ENCODE data around the gene LMOD1. TPM values are rescaled to one million over a fixed set of nuclear protein-coding genes. Genes with fewer than 3 reads are reported as not detected.

The LMOD1 gene
- total RNA-seq = not detected
- 0 reads per million in 2 donors for total RNA-seq

DNA sequence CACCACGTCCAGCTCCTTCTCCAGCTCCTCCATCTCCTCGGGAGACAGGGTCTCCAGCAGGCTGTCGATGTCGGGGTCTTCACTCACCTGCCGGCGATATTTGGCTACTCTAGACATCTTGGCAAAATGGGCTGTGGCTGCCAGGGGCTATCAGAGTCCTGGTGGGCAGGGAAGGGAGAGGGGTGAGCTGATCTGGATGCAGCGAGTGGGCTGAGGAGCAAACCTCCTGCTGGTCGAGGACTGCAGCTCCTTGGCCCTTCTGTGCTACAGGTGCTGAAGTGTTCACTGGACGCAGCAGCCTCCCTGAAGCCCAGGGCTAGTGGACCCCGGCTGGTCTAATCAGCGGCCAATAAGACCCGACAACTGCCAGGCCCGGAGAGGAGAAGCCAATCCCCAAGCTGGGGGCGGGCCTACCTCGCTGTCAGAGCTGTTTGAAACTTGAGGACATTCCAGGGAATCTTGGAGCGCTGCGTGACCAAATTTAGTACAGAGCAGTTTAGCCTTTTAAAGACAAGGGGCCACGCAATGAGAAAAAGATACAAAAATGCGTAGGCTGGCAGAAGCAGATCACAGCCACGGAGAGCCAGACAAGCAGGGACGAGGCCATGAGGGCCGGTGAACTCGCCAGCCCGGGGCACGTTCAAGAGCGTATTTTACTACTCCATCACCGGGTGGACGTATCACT, at the start of gene LMOD1:
LMOD1 (minus strand) TSS at position 325 of the 685 bp plus-strand sequence; CDS start at position 117, 208 bp downstream.
- ATAC-seq = peak; percentile 36
- H3K9me3 ChIP-seq (ENCODE audit: control insufficient read depth, low read length, poor library complexity, severe bottlenecking) = no peaks in the 10 kb centered on the region
- Mint-ChIP-seq H3K27me3 (peaks cover 61% of the 10 kb centered on the region), H3K27ac (no peak within 1 kb of the TSS), H3K4me1 (peaks cover 8% of the 10 kb centered on the region), H3K36me3 (ENCODE audit: low read depth) (peaks cover 2% of the 10 kb centered on the region), H3K4me3 (peak within 1 kb of the TSS; percentile 70)
- no peak for DNase-seq

DNA sequence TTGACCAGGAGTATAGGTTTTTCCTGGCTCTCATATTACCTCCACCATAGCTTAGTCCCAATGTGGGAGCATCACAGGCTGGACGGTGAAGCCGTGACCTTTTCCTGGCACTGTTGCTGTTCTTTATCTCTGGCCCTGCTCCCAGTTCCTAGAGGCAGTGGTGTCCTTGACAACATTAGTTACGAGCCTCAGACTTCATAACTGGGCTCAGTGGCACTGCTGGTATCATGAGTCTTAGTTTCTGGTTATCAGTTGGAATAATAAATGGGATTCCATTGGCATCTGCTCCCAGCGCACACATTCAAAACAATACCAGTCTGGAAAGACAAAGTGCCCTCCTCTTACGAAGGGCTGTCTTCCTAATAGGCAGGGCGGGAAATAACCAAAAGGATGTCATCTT, 44.1 kb upstream of the LMOD1 start:
- Mint-ChIP-seq H3K27ac (no peak overlapping the region), H3K4me3 (no peak overlapping the region), H3K4me1 (peaks cover 14% of the 10 kb centered on the region), H3K36me3 (ENCODE audit: low read depth) (peaks cover 9% of the 10 kb centered on the region), H3K27me3 (no peaks in the 10 kb centered on the region)
- no peak for DNase-seq
- no peak for ATAC-seq
- no peaks in the 10 kb centered on the region for H3K9me3 ChIP-seq (ENCODE audit: control insufficient read depth, low read length, poor library complexity, severe bottlenecking)

DNA sequence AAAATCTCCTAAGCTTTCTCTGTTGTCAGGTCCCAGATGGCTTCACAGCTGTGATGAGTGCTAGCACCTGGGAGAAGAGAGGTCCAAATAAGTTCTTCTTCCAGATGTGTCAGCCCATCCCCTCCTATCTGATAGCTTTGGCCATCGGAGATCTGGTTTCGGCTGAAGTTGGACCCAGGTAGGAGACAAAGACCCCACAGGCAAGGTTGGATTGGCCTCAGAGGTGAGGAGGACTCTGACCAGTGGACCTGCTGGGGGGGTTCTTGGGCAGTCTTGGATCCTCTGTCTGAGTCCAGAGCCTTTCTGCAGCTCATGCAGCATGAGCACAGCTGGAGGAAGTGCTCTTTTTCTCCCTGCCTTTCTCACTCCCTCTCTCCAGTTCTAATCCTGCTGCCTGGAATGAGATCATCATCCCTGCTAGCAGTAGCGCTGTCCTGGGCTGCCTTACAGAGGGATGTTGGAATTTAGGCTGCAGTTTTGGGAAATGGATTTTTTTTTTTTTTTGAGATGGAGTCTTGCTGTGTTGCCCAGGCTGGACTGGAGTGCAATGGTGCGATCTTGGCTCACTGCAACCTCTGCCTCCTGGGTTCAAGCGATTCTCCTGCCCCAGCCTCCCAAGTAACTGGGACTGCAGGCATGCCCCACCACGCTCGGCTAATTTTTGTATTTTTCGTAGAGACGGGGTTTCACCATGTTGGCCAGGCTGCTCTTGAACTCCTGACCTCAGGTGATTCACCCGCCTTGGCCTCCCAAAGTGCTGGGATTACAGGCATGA, 43.2 kb upstream of the LMOD1 start:
- H3K4me1 Mint-ChIP-seq = peaks cover 14% of the 10 kb centered on the region
- H3K27ac Mint-ChIP-seq = no peak overlapping the region
- ATAC-seq (no peak), DNase-seq (no peak)
- H3K9me3 ChIP-seq (ENCODE audit: control insufficient read depth, low read length, poor library complexity, severe bottlenecking) = no peaks in the 10 kb centered on the region
- no peak overlapping the region for H3K4me3 Mint-ChIP-seq
- peaks cover 9% of the 10 kb centered on the region for H3K36me3 Mint-ChIP-seq (ENCODE audit: low read depth)
- no peaks in the 10 kb centered on the region for H3K27me3 Mint-ChIP-seq

DNA sequence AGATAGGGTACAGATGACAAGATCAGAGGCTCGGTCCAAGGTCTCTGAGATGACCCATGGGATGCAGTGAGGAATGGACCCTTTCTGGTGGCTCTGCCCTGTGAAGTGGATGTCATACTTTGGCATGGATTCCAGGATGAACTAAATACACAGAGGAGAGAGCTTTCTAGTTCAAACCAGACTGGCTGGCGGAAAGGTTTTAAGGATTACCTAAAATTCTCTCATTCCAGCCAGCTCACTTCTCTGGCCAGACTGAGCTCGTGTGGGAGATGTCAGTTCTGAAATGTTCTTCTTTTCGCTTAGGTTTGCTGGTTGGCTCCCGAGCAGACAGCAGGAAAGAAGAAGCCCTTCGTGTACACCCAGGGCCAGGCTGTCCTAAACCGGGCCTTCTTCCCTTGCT, 42.3 kb upstream of the LMOD1 start:
- peaks cover 6% of the 10 kb centered on the region for H3K36me3 Mint-ChIP-seq (ENCODE audit: low read depth)

DNA sequence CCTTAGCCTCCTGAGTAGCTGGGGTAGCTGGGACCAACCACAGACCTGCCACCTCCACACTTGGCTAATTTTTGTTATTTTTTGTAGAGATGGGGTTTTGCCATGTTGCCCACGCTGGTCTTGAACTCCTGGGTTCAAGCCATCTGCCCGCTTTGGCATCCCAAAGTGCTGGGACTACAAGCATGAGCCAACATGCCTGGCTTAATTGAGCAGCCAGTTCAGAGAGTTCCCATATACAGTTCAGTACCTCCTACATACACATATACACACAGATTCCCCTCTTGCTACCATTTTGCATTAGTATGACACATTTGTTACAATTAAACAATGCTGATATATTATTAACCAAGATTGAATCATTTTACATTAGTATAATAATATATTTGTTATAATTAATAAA, 39.0 kb upstream of the LMOD1 start:
- Mint-ChIP-seq H3K36me3 (ENCODE audit: low read depth) (peaks cover 3% of the 10 kb centered on the region), H3K4me3 (no peak overlapping the region), H3K4me1 (peaks cover 22% of the 10 kb centered on the region), H3K27me3 (no peaks in the 10 kb centered on the region), H3K27ac (no peak overlapping the region)
- no peak for DNase-seq
- no peak for ATAC-seq
- H3K9me3 ChIP-seq (ENCODE audit: control insufficient read depth, low read length, poor library complexity, severe bottlenecking) = no peaks in the 10 kb centered on the region

More for the DNA sequence above, 42.3 kb upstream of the LMOD1 start:
- Mint-ChIP-seq H3K27ac (no peak overlapping the region), H3K4me1 (peaks cover 14% of the 10 kb centered on the region), H3K27me3 (no peaks in the 10 kb centered on the region), H3K4me3 (no peak overlapping the region)
- no peak for ATAC-seq
- DNase-seq = no peak
- no peaks in the 10 kb centered on the region for H3K9me3 ChIP-seq (ENCODE audit: control insufficient read depth, low read length, poor library complexity, severe bottlenecking)

DNA sequence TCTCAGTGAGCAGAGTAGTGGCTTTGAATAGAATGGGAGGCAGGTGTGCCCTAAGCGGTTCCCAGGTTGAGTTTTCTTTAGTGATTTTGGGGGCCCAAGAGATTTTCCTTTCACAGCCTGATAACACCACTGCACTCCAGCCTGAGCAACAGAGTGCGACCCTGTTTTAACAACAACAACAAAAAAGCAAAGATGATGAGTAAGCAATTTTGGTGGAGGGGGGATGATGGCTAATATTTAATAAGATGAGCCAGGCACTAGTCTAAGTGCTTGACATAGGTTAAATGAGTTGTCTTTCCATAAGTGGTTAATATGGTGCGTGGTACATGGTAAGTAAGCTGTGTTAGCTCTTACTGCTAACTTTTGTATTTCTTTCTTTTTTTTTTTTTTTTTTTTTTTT, 38.1 kb upstream of the LMOD1 start:
- Mint-ChIP-seq H3K27me3 (no peaks in the 10 kb centered on the region), H3K27ac (peak overlapping the region; percentile 96), H3K36me3 (ENCODE audit: low read depth) (peaks cover 3% of the 10 kb centered on the region), H3K4me3 (peak overlapping the region; percentile 100), H3K4me1 (peaks cover 24% of the 10 kb centered on the region)
- no peaks in the 10 kb centered on the region for H3K9me3 ChIP-seq (ENCODE audit: control insufficient read depth, low read length, poor library complexity, severe bottlenecking)
- DNase-seq = no peak
- no peak for ATAC-seq

DNA sequence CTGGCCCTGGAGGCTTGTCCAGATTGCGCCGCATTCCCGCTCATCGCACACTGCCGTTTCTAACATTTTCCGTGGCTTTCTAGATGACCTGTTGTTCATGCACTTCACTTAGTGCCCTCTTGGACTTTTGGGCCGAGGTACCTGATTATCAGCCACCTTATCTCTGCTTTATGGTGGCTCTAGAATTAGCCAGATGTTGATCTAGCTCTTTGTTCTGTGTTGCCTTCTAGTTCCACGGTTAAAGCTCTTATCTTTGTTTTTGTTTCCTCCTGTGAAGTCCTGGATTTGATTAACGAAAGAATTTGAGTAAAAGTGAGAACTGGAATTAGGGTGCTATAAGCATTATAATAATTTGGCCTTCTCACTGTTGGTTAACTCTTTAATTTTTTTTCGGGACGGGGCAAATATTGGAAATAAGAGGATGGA, 37.0 kb upstream of the LMOD1 start:
- peak overlapping the region; percentile 100 for H3K4me3 Mint-ChIP-seq
- peak overlapping the region; percentile 96 for H3K27ac Mint-ChIP-seq
- no peak for ATAC-seq
- H3K9me3 ChIP-seq (ENCODE audit: control insufficient read depth, low read length, poor library complexity, severe bottlenecking) = no peaks in the 10 kb centered on the region
- peaks cover 24% of the 10 kb centered on the region for H3K4me1 Mint-ChIP-seq
- no peaks in the 10 kb centered on the region for H3K27me3 Mint-ChIP-seq
- no peak for DNase-seq
- peaks cover 3% of the 10 kb centered on the region for H3K36me3 Mint-ChIP-seq (ENCODE audit: low read depth)

DNA sequence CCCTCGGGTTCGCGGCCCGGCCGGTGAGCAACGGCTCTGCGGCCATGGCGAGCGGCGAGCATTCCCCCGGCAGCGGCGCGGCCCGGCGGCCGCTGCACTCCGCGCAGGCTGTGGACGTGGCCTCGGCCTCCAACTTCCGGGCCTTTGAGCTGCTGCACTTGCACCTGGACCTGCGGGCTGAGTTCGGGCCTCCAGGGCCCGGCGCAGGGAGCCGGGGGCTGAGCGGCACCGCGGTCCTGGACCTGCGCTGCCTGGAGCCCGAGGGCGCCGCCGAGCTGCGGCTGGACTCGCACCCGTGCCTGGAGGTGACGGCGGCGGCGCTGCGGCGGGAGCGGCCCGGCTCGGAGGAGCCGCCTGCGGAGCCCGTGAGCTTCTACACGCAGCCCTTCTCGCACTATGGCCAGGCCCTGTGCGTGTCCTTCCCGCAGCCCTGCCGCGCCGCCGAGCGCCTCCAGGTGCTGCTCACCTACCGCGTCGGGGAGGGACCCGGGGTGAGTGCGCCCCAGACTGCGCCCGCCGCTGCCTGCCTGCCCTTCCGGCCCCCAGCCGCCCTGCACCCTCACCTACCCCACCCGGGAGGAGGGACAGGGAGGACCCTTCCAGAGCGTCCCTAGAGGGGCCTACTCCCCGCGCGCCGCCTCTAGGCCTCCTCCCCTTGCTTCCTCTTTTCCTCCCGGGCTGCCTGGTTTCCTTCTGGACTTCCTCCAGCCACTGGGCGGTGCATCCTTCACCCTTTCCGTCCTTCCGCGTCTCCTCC, 36.5 kb upstream of the LMOD1 start, which contains the start of gene RNPEP:
RNPEP (plus strand) TSS at position 26 of the 757 bp plus-strand sequence; CDS start at position 45, 19 bp downstream.
- ATAC-seq (peak; percentile 88), DNase-seq (peak; percentile 45 to 49 (median 47))
- H3K4me1 Mint-ChIP-seq = peaks cover 24% of the 10 kb centered on the region
- no peaks in the 10 kb centered on the region for H3K9me3 ChIP-seq (ENCODE audit: control insufficient read depth, low read length, poor library complexity, severe bottlenecking)
- no peaks in the 10 kb centered on the region for H3K27me3 Mint-ChIP-seq
- peak within 1 kb of the TSS; percentile 96 for H3K27ac Mint-ChIP-seq
- peaks cover 3% of the 10 kb centered on the region for H3K36me3 Mint-ChIP-seq (ENCODE audit: low read depth)
- peak within 1 kb of the TSS; percentile 100 for H3K4me3 Mint-ChIP-seq

DNA sequence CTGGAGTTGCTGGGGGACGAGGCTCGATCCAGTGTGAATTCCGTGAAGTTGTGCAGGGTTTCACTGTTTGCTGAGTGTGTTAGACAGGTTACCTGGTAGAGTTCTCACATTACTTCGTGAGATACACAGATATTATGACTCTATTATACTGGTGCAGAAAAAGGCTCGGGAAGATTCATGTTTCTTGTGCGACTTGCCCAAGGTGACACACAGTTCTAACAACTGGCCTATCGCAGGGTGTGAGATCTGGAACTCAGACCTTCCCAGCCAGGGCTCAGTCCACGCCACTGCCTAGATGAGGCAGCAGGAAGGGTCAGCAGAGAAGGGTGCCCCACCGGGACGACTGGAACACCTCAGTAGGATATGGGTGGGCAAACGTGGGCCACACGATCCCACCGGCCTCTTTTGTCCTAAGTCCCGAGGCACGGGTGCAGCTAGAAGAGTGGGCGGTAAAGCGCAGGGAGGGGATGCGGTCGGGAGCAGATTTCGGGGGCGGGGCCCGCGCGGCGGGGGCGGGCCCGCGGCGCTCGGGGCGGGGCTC, 35.8 kb upstream of the LMOD1 start:
- DNase-seq (peak; percentile 42 to 66 (median 63)), ATAC-seq (peak; percentile 81)
- Mint-ChIP-seq H3K27ac (peak overlapping the region; percentile 78), H3K27me3 (no peaks in the 10 kb centered on the region), H3K4me1 (peaks cover 24% of the 10 kb centered on the region), H3K36me3 (ENCODE audit: low read depth) (peaks cover 3% of the 10 kb centered on the region), H3K4me3 (peak overlapping the region; percentile 96)
- H3K9me3 ChIP-seq (ENCODE audit: control insufficient read depth, low read length, poor library complexity, severe bottlenecking) = no peaks in the 10 kb centered on the region

DNA sequence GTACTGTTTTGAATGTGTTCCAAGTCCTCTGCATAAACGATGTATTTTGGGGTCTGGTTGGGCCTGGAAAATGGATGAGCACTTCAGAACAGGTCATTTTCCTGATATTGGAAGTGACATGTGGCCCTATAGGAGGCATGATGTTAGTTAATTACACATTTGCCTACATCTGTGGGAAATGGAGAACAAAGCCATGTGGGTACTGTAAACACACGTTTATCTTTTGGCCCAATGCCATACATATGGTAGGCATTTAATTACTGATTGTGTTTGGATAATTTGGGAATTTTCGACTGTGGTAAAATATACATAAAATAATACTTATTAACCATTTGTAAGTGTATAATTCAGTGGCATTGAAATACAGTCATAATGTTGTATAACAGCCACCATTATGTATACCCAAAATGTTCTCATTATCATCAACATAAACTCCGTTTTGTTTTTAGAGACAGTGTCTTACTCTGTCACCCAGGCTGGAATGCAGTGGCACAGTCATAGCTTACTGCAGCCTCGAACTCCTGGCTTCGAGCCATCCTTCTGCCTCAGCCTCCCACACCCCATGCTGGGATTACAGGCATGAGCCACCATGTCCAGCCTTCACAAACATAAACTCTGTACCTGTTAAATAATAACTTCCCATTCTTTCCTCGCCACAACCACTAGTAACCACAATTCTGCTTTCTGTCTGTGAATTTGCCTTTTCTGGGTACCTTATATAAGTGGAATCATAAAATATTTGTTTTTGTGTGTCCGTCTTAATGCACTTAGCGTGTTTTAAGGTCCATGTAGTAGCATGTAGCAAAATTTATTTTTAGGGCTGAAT, 24.2 kb upstream of the LMOD1 start:
- no peak overlapping the region for H3K27ac Mint-ChIP-seq
- H3K4me3 Mint-ChIP-seq = no peak overlapping the region
- H3K36me3 Mint-ChIP-seq (ENCODE audit: low read depth) = no peaks in the 10 kb centered on the region
- H3K4me1 Mint-ChIP-seq = peaks cover 4% of the 10 kb centered on the region
- no peaks in the 10 kb centered on the region for H3K9me3 ChIP-seq (ENCODE audit: control insufficient read depth, low read length, poor library complexity, severe bottlenecking)
- no peak for ATAC-seq
- DNase-seq = no peak
- H3K27me3 Mint-ChIP-seq = no peaks in the 10 kb centered on the region

DNA sequence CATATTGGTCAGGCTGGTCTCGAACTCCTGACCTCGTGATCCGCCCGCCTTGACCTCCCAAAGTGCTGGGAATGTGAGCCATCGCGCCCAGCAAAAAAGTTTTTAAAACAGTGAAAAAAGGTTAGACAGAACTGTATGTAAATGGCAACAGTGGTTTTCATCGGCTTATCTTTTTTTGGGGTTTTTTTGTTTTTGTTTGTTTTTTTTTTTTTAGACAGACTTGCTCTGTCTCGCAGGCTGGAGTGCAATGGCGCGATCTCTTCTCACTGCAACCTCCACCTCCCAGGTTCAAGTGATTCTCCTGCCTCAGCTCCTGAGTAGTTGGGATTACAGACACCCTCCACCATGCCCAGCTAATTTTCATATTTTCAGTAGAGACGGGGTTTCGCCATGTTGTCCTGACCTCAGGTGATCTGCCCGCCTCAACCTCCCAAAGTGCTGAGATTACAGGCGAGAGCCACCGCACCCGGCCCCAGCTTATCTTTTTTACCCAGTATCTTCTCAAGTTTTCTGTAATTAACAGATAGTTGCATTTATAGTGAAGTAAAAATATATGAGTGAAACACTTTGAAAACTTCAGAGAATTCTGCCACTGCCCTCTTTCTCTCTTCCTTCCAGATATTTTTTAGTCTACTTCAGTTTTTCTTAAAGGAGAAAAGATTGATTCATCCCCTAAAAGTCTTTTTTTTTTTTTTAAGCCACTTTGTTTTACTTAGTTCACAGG, 22.0 kb upstream of the LMOD1 start:
- H3K27me3 Mint-ChIP-seq = no peaks in the 10 kb centered on the region
- H3K4me3 Mint-ChIP-seq = no peak overlapping the region
- H3K9me3 ChIP-seq (ENCODE audit: control insufficient read depth, low read length, poor library complexity, severe bottlenecking) = no peaks in the 10 kb centered on the region
- no peak for DNase-seq
- H3K4me1 Mint-ChIP-seq = peaks cover 4% of the 10 kb centered on the region
- no peaks in the 10 kb centered on the region for H3K36me3 Mint-ChIP-seq (ENCODE audit: low read depth)
- no peak overlapping the region for H3K27ac Mint-ChIP-seq
- no peak for ATAC-seq

DNA sequence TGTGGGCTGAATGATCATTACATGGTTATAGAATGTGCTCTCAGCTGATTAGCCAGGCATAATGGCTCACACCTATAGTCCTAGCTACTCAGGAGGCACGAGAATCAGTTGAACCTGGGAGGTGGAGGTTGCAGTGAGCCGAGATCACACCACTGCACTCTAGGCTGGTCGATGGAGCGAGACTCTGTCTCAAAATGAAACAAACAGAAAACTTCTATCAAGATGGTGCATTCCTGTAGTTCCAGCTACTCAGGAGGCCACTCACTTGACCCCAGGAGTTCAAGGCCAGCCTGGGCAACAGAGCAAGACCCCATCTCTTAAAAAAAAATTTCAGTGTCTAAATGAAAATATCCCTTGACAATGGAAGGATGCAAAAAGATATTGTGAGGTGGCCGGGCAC, 19.8 kb upstream of the LMOD1 start:
- DNase-seq (no peak), ATAC-seq (no peak)
- Mint-ChIP-seq H3K4me1 (peaks cover 6% of the 10 kb centered on the region), H3K27ac (peak overlapping the region; percentile 16), H3K36me3 (ENCODE audit: low read depth) (no peaks in the 10 kb centered on the region), H3K27me3 (no peaks in the 10 kb centered on the region), H3K4me3 (no peak overlapping the region)
- H3K9me3 ChIP-seq (ENCODE audit: control insufficient read depth, low read length, poor library complexity, severe bottlenecking) = no peaks in the 10 kb centered on the region
